ENCODE results near the gene CDH23. TPM values are rescaled to one million over a fixed set of nuclear protein-coding genes. Genes with fewer than 3 reads are reported as not detected.

CDH23 gene
- total and polyA plus RNA-seq, 10 of the 15 experiments (the other 5 are each of a cell fraction or from before 2014, with no cell fraction given): 0.09 to 0.40 (median 0.15) TPM; not detected in 1

GRCh38 chr10:71618176-71618575 is 221.5 kb downstream of the CDH23 start:
- in situ Hi-C loops (cut with MboI) (no loop called here), intact Hi-C loops (cut with micrococcal nuclease; ENCODE audit: unreplicated experiment) (no loop called here)
- H3K4me2 ChIP-seq (ENCODE audit: control insufficient read depth, insufficient read depth): no peak overlapping the region
- H3K79me2 ChIP-seq (ENCODE audit: control insufficient read depth, insufficient read depth, low read length): no peaks in the 10 kb centered on the region
- no peaks in the 10 kb centered on the region for H3K36me3 ChIP-seq (ENCODE audit: control insufficient read depth in 2 of 2, insufficient read depth in 2 of 2, low read length in 1 of 2)
- SMC1A ChIA-PET (ENCODE audit: uncharacterized antibody, unreplicated experiment): no interaction called here
- no peak overlapping the region for H3K4me3 ChIP-seq
- H2AFZ ChIP-seq (ENCODE audit: control insufficient read depth, low read depth, low read length): no peak overlapping the region
- WGBS (ENCODE audit: insufficient coverage, insufficient replicate concordance, low lambda C conversion rate, missing lambda C conversion rate): 47% methylated on average over 6 of the region's 6 CpGs
- POLR2A ChIA-PET: no interaction called here
- H3K9ac ChIP-seq (ENCODE audit: control insufficient read depth, insufficient read depth, low read length): no peak overlapping the region
- CTCF ChIA-PET: interaction anchor here (1.4 to 2.4 kb wide), 4 partner anchors 10 to 90 kb away, joined by 4 to 9 read pairs (median 6); no protein-coding TSS in a partner anchor
- DNase-seq (ENCODE audit: low read depth, low spot score): no peak
- RAD21 ChIA-PET (ENCODE audit: unreplicated experiment): interaction anchor here (1.2 kb wide), 1 partner anchor 90 kb away, joined by 5 read pairs; no protein-coding TSS in a partner anchor
- no TSS peak for BruUV-seq (replicated peaks)
- H3K9me3 ChIP-seq (replicated peaks; ENCODE audit: control insufficient read depth, insufficient read depth, low read length): no peaks in the 10 kb centered on the region
- no peaks in the 10 kb centered on the region; a peak in 1 of 4 replicates for H3K27me3 ChIP-seq (replicated peaks in 1 of 2; ENCODE audit: control insufficient read depth in 2 of 2, insufficient read depth in 2 of 2, low read length in 1 of 2)
- H4K20me1 ChIP-seq (ENCODE audit: control insufficient read depth, insufficient read depth): no peaks in the 10 kb centered on the region
- peaks cover 12% of the 10 kb centered on the region for H3K4me1 ChIP-seq (ENCODE audit: control insufficient read depth, insufficient read depth, low read length)
- FAIRE-seq: no peak
- no peak overlapping the region for H3K27ac ChIP-seq (ENCODE audit: control insufficient read depth, insufficient read depth)
- no peak for ATAC-seq
- TF ChIP-seq PRDM15 (CRISPR knock-in tag; IDR thresholded peaks at IDR 0.05) (no peak), CUX1 (IDR thresholded peaks at IDR 0.05; ENCODE audit: insufficient replicate concordance, low read depth, low read length) (no peak), TCF12 (IDR thresholded peaks at IDR 0.05; ENCODE audit: low read depth, low read length) (no peak), CBX5 (IDR thresholded peaks at IDR 0.05; ENCODE audit: low read depth) (no peak), ZNF274 (IDR thresholded peaks at IDR 0.05; ENCODE audit: insufficient read depth, insufficient read length) (no peak), NRF1 (conservative IDR thresholded peaks at IDR 0.05; ENCODE audit: low read depth, low read length) (no peak), ZBED1 (IDR thresholded peaks at IDR 0.05; ENCODE audit: borderline replicate concordance) (no peak), TCF7 (IDR thresholded peaks at IDR 0.05; ENCODE audit: borderline replicate concordance) (no peak), SP1 (IDR thresholded peaks at IDR 0.05; ENCODE audit: low read depth, low read length) (no peak), ZBTB11 (CRISPR knock-in tag; IDR thresholded peaks at IDR 0.05) (no peak)
- TF ChIP-seq, protein P1, sequence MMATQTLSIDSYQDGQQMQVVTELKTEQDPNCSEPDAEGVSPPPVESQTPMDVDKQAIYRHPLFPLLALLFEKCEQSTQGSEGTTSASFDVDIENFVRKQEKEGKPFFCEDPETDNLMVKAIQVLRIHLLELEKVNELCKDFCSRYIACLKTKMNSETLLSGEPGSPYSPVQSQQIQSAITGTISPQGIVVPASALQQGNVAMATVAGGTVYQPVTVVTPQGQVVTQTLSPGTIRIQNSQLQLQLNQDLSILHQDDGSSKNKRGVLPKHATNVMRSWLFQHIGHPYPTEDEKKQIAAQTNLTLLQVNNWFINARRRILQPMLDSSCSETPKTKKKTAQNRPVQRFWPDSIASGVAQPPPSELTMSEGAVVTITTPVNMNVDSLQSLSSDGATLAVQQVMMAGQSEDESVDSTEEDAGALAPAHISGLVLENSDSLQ (IDR thresholded peaks at IDR 0.05): no peak

Data from GM12878 (cell line).